GM12892 (cell line): Measurements from ENCODE around the gene FIP1L1.
"Not testable (repeated sequence)": the region's sequence is repeated elsewhere in the genome, so short reads cannot be mapped to it uniquely, and the experiment has no call there.

Experiments
- POLR2A ChIP-seq: IDR thresholded peaks from 2 replicates; pipeline ENCODE4 v1.6.1; 2011; ENCODE audit warnings: low read depth, low read length, control low read depth
- POLR2AphosphoS5 ChIP-seq: IDR thresholded peaks from 2 replicates; pipeline ENCODE4 v1.6.1; 2011; ENCODE audit warnings: low read depth, low read length, control low read depth

DNA sequence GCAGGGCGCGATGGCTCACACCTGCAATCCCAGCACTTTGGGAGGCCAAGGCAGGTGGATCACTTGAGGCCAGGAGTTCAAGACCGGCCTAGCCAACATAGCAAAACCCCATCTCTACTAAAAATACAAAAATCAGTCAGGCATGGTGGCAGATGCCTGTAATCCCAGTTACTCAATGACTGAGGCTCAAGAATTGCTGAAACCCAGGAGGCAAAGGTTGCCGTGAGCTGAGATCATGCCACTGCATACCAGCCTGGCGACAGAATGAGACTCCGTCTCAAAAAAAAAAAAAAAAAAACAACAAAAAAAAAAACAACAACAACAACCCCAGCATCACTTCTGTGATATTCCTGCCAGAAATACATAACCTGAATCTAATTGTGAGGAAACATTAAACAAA lies 42.5 kb upstream of the FIP1L1 start:
- not testable (repeated sequence) for TF ChIP-seq POLR2A, POLR2AphosphoS5
